ENCODE data around the gene MICAL2.
A peak's percentile ranks its signal among the peaks of the same experiment; 100 is the strongest.

Gene MICAL2

DNA sequence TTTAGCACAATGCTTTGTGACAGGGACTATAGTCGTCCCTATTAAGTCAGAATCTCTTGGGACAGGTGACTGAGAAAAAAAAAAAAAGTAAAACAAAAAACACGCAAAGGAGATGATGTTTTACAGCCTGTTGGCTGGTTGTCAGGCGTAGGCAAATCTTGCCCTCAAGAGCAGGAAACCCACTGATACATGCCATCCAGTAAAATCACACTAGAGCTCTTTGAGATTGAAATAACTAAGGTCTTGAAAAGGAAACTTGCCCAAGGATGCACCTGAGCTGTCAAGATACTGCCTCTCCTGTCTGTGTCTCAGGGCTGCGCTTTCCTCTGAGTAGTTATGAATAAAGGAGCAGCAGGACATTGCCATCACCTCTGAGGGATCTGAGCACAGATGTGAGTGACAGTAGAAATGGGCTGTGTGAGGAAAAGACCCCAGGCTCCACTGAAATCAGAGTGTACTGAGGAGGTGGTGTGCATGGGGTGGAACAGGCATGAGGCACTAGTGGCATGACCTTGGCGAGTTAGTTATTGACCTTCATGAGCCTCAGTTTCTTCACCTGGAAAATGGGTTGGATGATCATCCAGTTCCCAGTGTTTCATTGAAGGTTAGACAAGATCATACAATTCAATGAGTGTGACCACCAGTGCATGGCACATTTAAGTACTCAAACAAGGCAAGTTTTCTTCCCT, 23.3 kb downstream of the MICAL2 start:
- Histone ChIP-seq H3K4me3 (ENCODE audit: low read depth in 1 of 2, low read length in 2 of 2) (no peak overlapping the region), H3K9me3 (ENCODE audit: low read length) (no peaks in the 10 kb centered on the region), H3K27me3 (ENCODE audit: control insufficient read depth in 1 of 2, insufficient read depth in 2 of 2, low read length in 2 of 2) (no peaks in the 10 kb centered on the region), H3K4me1 (ENCODE audit: insufficient read depth, low read length) (peaks cover 67% of the 10 kb centered on the region), H3K9ac (ENCODE audit: low read length) (no peak overlapping the region), H3K27ac (ENCODE audit: low read depth, low read length) (no peak overlapping the region), H3K36me3 (ENCODE audit: insufficient read depth, low read length) (no peaks in the 10 kb centered on the region)

DNA sequence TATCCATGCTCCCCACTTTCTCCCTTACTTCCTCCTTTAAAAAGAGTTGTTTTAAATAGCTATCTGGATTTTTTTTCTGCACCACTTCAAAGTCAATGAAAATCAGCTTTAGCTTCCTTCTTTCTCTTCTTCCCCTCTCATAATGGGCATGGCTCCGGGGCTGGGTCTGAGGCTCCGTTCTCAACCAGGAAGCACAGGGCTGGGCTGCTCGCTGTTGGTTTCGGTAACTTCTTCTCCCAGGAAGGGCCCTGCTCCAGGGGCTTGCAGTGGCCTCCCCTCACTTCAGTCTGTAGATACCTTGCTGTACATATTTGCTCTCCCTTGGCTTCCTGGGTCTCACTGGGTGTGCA, 23.8 kb downstream of the MICAL2 start:
- no peak overlapping the region for H3K4me3 ChIP-seq (ENCODE audit: low read depth in 1 of 2, low read length in 2 of 2)
- H3K9ac ChIP-seq (ENCODE audit: low read length) = no peak overlapping the region
- H3K27ac ChIP-seq (ENCODE audit: low read depth, low read length) = no peak overlapping the region
- no peaks in the 10 kb centered on the region for H3K36me3 ChIP-seq (ENCODE audit: insufficient read depth, low read length)
- no peaks in the 10 kb centered on the region for H3K27me3 ChIP-seq (ENCODE audit: control insufficient read depth in 1 of 2, insufficient read depth in 2 of 2, low read length in 2 of 2)
- peaks cover 72% of the 10 kb centered on the region for H3K4me1 ChIP-seq (ENCODE audit: insufficient read depth, low read length)
- no peaks in the 10 kb centered on the region for H3K9me3 ChIP-seq (ENCODE audit: low read length)

DNA sequence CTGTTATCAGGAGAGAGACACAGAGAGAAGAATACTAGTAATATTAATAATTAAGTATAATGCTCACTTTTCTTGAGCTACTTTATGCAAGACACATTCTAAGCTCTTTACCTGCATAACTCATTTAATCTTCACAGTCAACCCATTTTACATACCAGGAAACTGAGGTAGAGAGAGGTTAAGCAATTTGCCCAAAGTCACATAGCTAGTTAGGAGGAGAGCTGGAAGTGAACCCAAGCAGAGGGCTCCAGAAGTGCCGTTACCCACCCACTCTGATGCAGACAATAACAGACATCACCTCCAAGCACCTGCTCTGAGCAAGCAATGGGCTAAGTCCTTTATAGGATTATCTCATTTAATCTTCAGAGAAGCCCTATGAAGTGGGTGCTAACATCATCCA, 24.8 kb downstream of the MICAL2 start:
- Histone ChIP-seq H3K4me1 (ENCODE audit: insufficient read depth, low read length) (peaks cover 78% of the 10 kb centered on the region), H3K27ac (ENCODE audit: low read depth, low read length) (peak overlapping the region; percentile 71), H3K4me3 (ENCODE audit: low read depth in 1 of 2, low read length in 2 of 2) (no peak overlapping the region), H3K36me3 (ENCODE audit: insufficient read depth, low read length) (no peaks in the 10 kb centered on the region), H3K9me3 (ENCODE audit: low read length) (no peaks in the 10 kb centered on the region), H3K27me3 (ENCODE audit: control insufficient read depth in 1 of 2, insufficient read depth in 2 of 2, low read length in 2 of 2) (no peaks in the 10 kb centered on the region), H3K9ac (ENCODE audit: low read length) (no peak overlapping the region)

DNA sequence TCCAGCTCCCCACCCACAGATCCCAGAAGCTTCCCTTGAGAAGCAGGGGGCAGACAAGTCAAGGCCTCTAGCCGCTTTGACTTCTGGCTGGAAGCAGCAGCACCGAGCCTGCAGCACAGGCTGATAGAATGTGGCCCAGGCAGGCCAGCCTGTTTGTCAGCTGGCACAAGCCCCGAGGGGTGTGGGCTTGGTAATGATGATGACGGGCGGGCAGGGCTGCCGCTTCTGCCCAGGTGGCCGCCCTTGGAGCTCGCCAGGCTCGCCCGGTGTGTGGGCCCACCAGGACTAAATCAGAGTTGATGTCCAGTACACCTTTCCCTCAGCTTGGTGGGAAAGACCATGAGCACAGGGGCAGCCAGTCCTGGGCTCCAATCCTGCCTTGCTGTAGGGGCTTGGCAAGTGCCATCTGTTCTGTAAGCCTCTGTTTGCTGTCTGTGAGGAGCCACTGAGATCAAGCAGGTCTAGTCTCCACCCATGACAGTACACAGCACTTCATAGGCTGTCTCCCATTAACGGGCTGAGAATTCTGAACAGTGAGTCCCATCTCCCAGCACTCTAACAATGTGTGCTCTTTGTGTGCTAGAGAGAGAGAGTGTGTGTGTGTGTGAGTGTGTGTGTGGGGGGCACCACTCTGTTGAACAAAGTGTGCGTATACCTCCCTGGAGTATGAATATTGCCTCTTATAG, 26.8 kb downstream of the MICAL2 start:
- Histone ChIP-seq H3K4me1 (ENCODE audit: insufficient read depth, low read length) (peaks cover 83% of the 10 kb centered on the region), H3K27ac (ENCODE audit: low read depth, low read length) (peak overlapping the region; percentile 71), H3K9me3 (ENCODE audit: low read length) (no peaks in the 10 kb centered on the region), H3K9ac (ENCODE audit: low read length) (no peak overlapping the region), H3K27me3 (ENCODE audit: control insufficient read depth in 1 of 2, insufficient read depth in 2 of 2, low read length in 2 of 2) (no peaks in the 10 kb centered on the region), H3K4me3 (ENCODE audit: low read depth in 1 of 2, low read length in 2 of 2) (no peak overlapping the region), H3K36me3 (ENCODE audit: insufficient read depth, low read length) (no peaks in the 10 kb centered on the region)

DNA sequence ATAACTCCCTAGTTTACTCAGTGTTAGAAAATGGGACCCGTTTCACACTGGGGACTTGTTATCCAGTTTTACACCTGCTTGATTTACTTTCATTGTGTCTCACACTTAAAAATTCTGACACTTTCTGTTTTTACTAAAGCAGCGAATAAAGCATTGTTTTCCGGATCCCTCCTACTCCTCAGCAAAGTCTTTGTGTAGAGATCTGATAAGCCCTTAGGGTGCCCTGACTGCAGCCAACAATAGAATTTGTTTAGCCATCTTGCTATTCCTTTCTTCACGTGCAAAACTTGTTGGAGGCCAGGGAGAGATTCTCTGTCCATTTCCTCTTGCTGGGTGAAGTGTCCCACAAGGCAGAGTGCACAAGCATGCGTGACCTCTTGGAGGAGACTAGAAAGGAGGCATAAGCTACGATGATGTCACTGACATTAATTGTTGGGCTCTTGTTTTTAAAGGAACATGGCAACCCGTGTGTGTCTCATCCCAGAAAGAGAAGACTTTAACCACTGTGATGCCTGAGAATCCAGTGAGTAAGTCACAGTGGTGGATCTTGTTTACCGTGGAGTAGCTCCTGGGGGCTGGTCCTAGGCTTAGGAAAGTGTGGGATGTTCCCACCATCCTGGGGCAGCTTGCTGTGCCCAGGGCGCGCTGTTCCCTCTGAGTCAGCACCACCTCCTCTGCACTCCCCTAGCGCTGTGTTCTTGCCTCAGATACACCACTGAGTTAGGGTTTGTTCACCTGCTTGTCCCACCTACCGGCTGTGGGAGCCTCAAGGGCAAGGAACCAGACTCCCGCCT, 27.7 kb downstream of the MICAL2 start:
- Histone ChIP-seq H3K4me1 (ENCODE audit: insufficient read depth, low read length) (peaks cover 89% of the 10 kb centered on the region), H3K4me3 (ENCODE audit: low read depth in 1 of 2, low read length in 2 of 2) (no peak overlapping the region), H3K36me3 (ENCODE audit: insufficient read depth, low read length) (no peaks in the 10 kb centered on the region), H3K27ac (ENCODE audit: low read depth, low read length) (peak overlapping the region; percentile 71), H3K9ac (ENCODE audit: low read length) (no peak overlapping the region), H3K9me3 (ENCODE audit: low read length) (no peaks in the 10 kb centered on the region), H3K27me3 (ENCODE audit: control insufficient read depth in 1 of 2, insufficient read depth in 2 of 2, low read length in 2 of 2) (no peaks in the 10 kb centered on the region)

DNA sequence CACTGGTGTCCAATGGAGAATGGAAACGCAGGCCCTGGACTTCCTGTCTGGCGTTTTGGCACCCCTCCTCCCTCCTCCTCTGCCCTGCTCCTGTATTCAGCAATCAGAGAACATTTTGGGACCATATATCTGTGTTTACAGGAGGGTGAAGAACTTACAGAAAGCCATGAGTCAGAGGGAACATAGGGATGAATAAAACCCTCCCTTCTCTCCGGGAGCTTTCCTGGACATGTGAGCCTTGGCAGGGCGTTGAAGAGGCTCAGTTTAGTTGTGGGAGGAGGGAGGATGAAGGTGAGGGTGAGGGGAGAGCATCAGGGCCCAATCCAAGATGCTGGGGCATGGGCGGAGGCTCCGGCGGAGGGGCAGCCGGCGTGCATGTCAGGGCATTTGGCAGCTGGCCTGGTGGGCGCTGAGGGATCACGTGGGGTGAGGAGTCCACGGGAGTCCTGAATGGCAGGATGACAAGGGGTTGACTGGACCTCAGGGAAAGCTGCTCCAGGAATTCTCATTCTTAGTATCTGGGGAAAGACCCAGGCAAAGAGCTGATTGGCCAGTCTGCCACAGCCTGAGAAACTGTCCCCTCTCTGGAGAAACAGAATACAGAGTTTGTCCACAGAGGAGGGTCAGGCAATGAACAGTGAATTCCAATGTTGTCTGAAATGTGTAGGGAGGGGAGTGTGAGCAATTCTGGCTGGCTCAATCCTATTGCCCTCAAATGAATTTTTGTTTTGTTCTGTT, 28.9 kb downstream of the MICAL2 start:
- Histone ChIP-seq H3K9ac (ENCODE audit: low read length) (no peak overlapping the region), H3K27ac (ENCODE audit: low read depth, low read length) (peak overlapping the region; percentile 71), H3K4me1 (ENCODE audit: insufficient read depth, low read length) (peaks cover 93% of the 10 kb centered on the region)

DNA sequence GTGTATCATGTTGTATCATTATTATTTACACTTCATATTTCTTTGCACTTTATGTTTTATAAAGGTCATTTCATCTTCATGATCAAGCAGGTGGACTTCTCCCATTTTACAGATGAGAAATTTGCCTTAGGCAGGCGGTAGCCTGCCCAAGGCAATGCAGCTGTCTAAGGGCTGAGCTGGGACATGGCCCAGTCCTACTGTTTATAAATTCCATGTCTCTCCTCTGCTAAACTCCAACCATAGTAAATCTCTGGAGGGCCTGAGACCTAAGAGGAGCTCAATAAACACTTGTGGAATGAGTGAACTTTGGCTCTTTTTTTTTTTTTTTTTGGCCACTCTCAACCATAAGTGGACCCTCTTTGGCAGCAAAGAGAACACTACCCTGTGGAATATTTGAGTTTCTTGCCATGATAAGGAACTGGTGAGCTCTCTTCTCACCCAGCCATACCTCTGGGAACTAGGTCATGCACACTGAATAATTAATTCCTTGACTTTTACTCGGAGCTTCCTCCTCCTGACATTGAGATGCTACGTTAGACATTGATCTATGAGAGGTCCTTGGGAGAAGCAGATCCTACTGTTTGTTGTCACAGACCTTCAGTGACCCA, 29.9 kb downstream of the MICAL2 start:
- H3K4me1 ChIP-seq (ENCODE audit: insufficient read depth, low read length) = peaks cover 95% of the 10 kb centered on the region
- no peaks in the 10 kb centered on the region for H3K9me3 ChIP-seq (ENCODE audit: low read length)
- no peaks in the 10 kb centered on the region for H3K36me3 ChIP-seq (ENCODE audit: insufficient read depth, low read length)
- H3K27ac ChIP-seq (ENCODE audit: low read depth, low read length) = peak overlapping the region; percentile 71
- H3K27me3 ChIP-seq (ENCODE audit: control insufficient read depth in 1 of 2, insufficient read depth in 2 of 2, low read length in 2 of 2) = no peaks in the 10 kb centered on the region
- H3K4me3 ChIP-seq (ENCODE audit: low read depth in 1 of 2, low read length in 2 of 2) = no peak overlapping the region
- no peak overlapping the region for H3K9ac ChIP-seq (ENCODE audit: low read length)

More for the DNA sequence above, 28.9 kb downstream of the MICAL2 start:
- Histone ChIP-seq H3K36me3 (ENCODE audit: insufficient read depth, low read length) (no peaks in the 10 kb centered on the region), H3K4me3 (ENCODE audit: low read depth in 1 of 2, low read length in 2 of 2) (no peak overlapping the region), H3K9me3 (ENCODE audit: low read length) (no peaks in the 10 kb centered on the region), H3K27me3 (ENCODE audit: control insufficient read depth in 1 of 2, insufficient read depth in 2 of 2, low read length in 2 of 2) (no peaks in the 10 kb centered on the region)

DNA sequence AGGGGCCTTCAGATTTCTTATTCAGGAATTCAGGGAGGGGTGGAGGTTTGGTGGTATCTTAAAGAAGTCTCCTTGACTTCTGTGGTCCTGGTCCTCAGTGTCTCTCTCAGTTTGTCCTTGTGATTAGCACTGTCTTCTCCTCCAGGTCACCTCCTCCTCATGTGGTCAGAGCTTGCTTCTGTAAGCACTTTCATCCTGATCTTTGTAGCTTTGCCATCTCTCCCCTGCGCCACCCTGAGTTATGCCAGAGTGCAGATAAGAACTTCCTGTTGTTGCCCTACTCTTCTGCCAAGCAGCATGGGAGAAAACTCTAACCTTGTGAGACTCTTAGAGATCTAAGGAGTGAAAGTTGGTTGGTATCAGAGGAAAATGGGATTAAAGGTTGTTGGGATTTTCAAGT, 30.9 kb downstream of the MICAL2 start:
- Histone ChIP-seq H3K27ac (ENCODE audit: low read depth, low read length) (peak overlapping the region; percentile 20), H3K4me1 (ENCODE audit: insufficient read depth, low read length) (peaks cover 85% of the 10 kb centered on the region), H3K36me3 (ENCODE audit: insufficient read depth, low read length) (no peaks in the 10 kb centered on the region)

DNA sequence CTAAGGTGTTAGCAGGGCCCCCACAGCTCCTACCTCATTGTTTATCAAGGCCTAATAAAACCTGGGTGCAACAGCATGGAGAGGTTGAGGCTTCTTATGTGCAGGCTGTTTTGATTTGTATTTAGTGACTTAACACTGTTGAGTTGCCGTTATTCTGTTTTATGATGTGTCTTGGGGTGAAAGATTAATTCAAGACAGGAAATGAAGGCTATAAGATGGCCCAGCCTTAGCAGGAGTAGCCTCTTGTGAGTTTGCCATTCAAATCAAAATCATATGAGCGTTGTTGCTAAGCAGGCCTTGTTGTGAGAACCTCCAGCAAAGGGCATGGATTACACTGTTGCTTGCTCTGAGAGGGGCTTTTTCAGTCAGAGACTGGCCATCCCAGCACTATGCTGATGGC, 31.8 kb downstream of the MICAL2 start:
- Histone ChIP-seq H3K4me3 (ENCODE audit: low read depth in 1 of 2, low read length in 2 of 2) (no peak overlapping the region), H3K27me3 (ENCODE audit: control insufficient read depth in 1 of 2, insufficient read depth in 2 of 2, low read length in 2 of 2) (no peaks in the 10 kb centered on the region), H3K9ac (ENCODE audit: low read length) (no peak overlapping the region), H3K9me3 (ENCODE audit: low read length) (no peaks in the 10 kb centered on the region), H3K27ac (ENCODE audit: low read depth, low read length) (no peak overlapping the region), H3K4me1 (ENCODE audit: insufficient read depth, low read length) (peaks cover 76% of the 10 kb centered on the region), H3K36me3 (ENCODE audit: insufficient read depth, low read length) (no peaks in the 10 kb centered on the region)

More for the DNA sequence above, 30.9 kb downstream of the MICAL2 start:
- no peaks in the 10 kb centered on the region for H3K27me3 ChIP-seq (ENCODE audit: control insufficient read depth in 1 of 2, insufficient read depth in 2 of 2, low read length in 2 of 2)
- H3K9me3 ChIP-seq (ENCODE audit: low read length) = no peaks in the 10 kb centered on the region
- H3K4me3 ChIP-seq (ENCODE audit: low read depth in 1 of 2, low read length in 2 of 2) = no peak overlapping the region
- no peak overlapping the region for H3K9ac ChIP-seq (ENCODE audit: low read length)

DNA sequence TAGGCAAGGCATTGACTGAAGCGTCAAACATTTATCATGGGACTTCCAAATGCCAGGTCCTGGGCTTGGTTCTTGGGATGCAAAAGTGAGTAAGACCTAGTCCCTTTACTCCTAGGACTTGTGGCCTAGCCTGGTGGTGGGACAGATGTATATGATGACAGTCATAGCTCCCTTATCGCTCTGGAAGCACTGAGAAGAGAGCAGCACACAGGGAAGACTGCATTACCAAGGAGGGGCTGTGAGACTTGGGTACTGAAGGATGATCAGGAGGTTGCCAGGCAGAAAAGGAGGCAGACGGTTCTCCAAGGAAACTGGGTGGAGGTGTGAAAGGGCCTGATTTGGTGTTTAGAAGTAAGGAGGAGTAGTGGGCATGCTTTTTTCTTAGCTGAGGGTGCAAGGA, 32.5 kb downstream of the MICAL2 start:
- Histone ChIP-seq H3K4me3 (ENCODE audit: low read depth in 1 of 2, low read length in 2 of 2) (no peak overlapping the region), H3K27ac (ENCODE audit: low read depth, low read length) (no peak overlapping the region), H3K9me3 (ENCODE audit: low read length) (no peaks in the 10 kb centered on the region), H3K27me3 (ENCODE audit: control insufficient read depth in 1 of 2, insufficient read depth in 2 of 2, low read length in 2 of 2) (no peaks in the 10 kb centered on the region), H3K36me3 (ENCODE audit: insufficient read depth, low read length) (no peaks in the 10 kb centered on the region), H3K4me1 (ENCODE audit: insufficient read depth, low read length) (peaks cover 70% of the 10 kb centered on the region), H3K9ac (ENCODE audit: low read length) (no peak overlapping the region)

Measured in muscle layer of colon (tissue), 2 donors.